Activated CD8-positive, alpha-beta memory T cell treated with anti-CD3 and anti-CD28 coated beads for 1 hour (primary cell): ENCODE measurements around the gene MRI1.
"Not testable (repeated sequence)": the region's sequence is repeated elsewhere in the genome, so short reads cannot be mapped to it uniquely, and the experiment has no call there.

Experiments
- DNase-seq, 2 donors: peaks; one replicate each; pipeline ENCODE4 v3.0.0-alpha.2; 2020; ENCODE audit warnings: low read depth in 1 of 2; ENCODE audit errors: extremely low read depth in 1 of 2

Gene MRI1

GRCh38 chr19:13764101-13764807 lies at the start of gene MRI1:
Gene MRI1 (plus strand): TSS chr19:13764522. CDS start chr19:13764589, 67 bp downstream.
- peak in 1 of 2 donors; percentile 54 for DNase-seq

GRCh38 chr19:13717194-13717643 lies 47.1 kb upstream of the MRI1 start:
- DNase-seq = no peak

GRCh38 chr19:13718733-13719132 lies 45.6 kb upstream of the MRI1 start:
- DNase-seq = no peak

DNA sequence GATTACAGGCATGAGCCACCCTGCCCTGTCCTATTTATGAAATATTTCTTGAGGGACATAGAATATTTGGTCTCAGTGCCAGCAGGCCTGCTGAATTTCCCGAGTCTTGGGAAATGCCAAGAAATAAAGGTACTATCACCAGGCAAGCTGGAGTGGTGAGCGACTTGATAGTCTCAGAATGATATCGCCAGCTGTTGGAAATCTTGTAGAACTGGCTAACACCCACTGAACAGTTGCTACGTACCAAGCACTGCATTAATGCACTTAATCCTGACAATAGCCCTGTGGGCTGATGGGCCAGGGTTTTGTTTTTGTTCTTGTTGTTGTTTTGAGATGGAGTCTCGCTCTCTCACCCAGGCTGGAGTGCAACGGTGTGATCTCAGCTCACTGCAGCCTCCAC lies 42.2 kb upstream of the MRI1 start:
- DNase-seq = no peak

DNA sequence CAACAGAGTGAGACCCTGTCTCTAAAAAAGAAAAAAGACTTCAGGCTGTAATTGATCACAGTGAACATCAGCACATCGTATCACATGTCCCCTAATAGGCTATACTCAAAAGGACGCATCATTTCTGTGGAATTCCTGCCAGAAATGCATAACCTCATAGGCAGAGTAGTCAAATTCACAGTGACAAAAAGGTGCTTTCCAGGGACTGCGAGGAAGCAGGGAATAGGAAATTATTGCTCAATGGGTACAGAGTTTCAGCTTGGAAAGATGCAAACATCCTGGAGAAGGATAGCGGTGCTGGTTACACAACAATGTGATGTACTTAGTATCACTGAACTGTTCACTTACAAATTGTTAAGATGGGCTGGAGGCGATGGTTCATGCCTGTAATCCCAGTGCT lies 41.1 kb upstream of the MRI1 start:
- no peak for DNase-seq

- no peak for DNase-seq
Observed at GRCh38 chr19:13726323-13726722, 38.0 kb upstream of the MRI1 start.

DNA sequence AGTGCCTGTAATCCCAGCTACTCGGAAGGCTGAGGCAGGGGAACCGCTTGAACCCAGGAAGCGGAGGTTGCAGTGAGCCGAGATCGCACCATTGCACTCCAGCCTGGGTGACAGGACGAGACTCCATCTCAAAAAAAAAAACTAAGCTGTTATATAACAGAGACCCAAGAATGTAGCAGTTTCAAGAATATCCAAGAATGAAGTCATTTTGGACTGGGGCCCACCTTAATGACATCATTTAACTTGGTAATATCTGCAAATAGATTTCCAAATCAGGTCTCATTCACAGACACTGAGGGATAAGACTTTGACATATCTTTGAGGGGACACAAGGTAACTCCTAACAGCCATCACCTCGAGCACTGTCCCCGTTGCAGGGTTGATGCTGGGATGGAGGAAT lies 36.5 kb upstream of the MRI1 start:
- DNase-seq = no peak

DNA sequence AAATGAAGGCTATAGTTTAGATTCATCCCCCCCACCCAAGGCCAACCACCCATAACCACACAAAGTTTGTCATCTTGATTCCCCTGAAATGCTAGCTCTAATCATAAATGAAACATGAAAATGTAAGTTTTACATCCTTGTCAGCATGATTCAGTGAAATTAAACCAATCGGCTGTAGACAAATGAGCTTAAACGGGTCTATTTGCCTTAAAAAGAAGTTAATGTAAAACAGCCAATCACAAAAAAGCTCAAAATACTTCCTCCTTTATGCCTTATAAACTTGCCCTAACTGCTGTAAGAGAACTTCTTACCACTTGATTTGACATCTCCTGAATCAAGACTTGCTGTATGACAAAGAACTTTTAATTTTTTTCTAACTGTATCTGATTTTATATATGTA lies 34.5 kb upstream of the MRI1 start:
- no peak for DNase-seq

DNA sequence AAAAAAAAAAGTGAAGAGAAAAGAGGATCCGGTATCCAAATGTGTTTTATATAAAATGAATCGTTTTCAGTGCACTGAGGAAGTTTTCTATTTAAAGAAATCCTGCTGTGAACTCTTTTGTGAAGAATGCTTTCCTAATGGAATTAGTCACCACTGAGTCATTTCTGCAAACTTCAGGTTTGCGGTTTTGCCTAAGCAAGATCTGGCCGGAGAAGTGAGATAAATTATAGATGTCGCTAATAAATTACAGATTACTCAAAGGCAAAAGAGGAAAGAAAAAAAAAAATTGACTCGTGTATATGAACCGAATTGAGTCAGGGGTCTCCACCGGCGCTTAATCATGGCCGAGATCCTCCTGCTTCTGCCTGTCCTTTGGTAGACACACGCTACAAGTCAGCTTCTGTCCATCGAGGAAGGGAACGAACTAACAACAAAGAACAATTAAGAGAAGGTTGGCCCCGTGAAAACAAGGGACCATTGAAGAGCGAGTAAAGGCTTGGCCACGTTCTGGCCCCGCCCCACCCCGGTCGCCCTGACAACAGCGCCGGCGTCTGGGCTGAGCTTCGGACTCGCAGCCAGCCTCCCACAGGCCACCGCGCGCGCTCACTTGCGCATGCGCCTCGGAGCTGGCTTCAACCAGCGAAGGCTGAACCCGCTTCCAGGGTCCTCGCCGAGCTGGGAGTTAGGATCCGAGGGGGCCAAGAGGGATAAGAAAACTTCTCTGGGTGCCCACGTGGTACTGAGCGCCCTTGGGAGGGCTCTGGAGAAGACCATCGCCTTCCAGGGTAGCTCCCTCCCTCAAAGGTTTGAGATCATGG lies 33.0 kb upstream of the MRI1 start:
- peak; percentile 83 to 91 for DNase-seq

GRCh38 chr19:13732337-13732736 lies 32.0 kb upstream of the MRI1 start:
- DNase-seq = no peak

- DNase-seq = no peak
Observed at GRCh38 chr19:13734751-13735150, 29.6 kb upstream of the MRI1 start.

DNA sequence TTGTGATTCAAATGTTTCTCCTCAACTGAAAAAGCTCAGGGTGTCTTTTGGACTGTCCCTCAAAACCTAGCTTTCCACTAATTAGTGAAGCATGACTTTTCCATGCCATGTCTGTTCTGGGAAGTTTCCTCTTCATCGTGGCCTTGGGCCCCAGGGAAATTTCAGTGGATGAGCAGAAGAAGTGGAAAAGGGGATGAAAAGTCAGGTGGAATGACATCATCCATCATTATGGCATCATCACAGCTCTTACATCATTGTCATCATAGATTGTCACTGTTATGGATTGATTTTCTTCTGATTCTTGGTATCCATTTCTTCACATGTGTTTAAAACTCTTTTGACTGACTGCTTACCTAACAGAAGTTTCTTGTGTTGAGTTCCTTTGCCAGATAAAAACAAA lies 26.2 kb upstream of the MRI1 start:
- DNase-seq = no peak

GRCh38 chr19:13741893-13742292 lies 22.4 kb upstream of the MRI1 start:
- no peak for DNase-seq

GRCh38 chr19:13742756-13743155 lies 21.6 kb upstream of the MRI1 start:
- DNase-seq = no peak

DNA sequence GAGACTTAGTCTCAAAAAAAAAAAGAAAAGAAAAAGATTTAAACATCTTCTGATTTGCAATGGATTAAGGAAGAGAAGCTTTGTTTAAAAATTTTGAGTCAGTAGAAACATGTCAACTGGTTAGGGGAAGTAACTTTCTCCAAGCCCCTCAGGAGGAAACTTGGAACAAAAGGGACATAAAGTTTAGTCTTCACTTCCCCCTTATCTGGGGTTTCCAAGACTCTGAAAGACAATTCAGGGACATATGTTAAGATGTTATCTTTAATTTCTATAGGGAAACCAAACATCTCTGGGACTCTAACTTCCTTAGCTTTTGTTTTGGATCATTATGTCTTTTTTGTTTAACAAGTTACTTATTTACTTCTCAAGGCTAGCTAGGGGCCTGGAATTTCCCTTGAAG lies 20.1 kb upstream of the MRI1 start:
- DNase-seq = no peak

- no peak for DNase-seq
Observed at GRCh38 chr19:13747098-13747453, 17.2 kb upstream of the MRI1 start.

GRCh38 chr19:13748169-13748828 lies 16.0 kb upstream of the MRI1 start:
- no peak for DNase-seq

GRCh38 chr19:13751436-13751835 lies 12.9 kb upstream of the MRI1 start:
- DNase-seq = no peak

DNA sequence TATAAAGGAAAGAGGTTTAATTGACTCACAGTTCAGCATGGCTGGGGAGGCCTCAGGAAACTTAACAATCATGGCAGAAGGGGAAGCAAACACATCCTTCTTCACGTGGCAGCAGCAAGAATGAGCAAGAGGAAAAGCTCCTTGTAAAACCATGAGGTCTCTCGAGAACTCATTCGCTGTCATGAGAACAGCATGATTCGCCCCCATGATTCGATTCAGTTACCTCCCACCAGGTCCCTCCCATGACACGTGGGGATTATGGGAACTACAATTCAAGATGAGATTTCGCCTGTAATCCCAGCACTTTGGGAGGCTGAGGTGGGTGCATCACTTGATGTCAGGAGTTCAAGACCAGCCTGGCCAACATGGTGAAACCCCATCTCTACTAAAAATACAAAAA lies 10.7 kb upstream of the MRI1 start:
- not testable (repeated sequence) for DNase-seq

GRCh38 chr19:13756210-13756609 lies 8.1 kb upstream of the MRI1 start:
- no peak for DNase-seq

GRCh38 chr19:13757805-13758772 lies 6.2 kb upstream of the MRI1 start:
- no peak for DNase-seq
